C4-2B (cell line): Measurements from ENCODE around the gene FNDC10.

Experiments used
- ZFX ChIP-seq: fragments of 450-650 bp; IDR thresholded peaks from 2 replicates; pipeline ENCODE4 v1.6.1; 2017
- TF ChIP-seq, protein P1 (sequence below): fragments of 450-650 bp; conservative IDR thresholded peaks from 2 replicates; pipeline ENCODE4 v1.5.1; 2017; ENCODE audit warnings: mild to moderate bottlenecking

DNA sequence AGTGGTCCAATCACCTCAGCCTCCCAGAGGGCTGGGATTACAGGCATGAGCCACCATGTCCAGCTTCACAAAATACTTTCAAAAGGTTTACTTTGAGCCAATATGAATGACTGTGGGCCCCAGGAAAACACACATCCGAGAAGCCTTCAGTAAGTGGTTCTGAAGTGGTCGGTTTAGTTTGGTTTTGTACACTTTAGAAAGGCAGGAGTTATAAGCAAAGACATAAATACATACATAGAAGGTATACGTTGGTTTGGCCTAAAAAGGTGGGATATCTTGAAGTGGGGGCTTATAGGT, 12.1 kb upstream of the FNDC10 start:
- TF ChIP-seq, protein P1, sequence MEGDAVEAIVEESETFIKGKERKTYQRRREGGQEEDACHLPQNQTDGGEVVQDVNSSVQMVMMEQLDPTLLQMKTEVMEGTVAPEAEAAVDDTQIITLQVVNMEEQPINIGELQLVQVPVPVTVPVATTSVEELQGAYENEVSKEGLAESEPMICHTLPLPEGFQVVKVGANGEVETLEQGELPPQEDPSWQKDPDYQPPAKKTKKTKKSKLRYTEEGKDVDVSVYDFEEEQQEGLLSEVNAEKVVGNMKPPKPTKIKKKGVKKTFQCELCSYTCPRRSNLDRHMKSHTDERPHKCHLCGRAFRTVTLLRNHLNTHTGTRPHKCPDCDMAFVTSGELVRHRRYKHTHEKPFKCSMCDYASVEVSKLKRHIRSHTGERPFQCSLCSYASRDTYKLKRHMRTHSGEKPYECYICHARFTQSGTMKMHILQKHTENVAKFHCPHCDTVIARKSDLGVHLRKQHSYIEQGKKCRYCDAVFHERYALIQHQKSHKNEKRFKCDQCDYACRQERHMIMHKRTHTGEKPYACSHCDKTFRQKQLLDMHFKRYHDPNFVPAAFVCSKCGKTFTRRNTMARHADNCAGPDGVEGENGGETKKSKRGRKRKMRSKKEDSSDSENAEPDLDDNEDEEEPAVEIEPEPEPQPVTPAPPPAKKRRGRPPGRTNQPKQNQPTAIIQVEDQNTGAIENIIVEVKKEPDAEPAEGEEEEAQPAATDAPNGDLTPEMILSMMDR = no peak
- no peak for TF ChIP-seq ZFX
